ENCODE data around the gene GOSR2.

Gene GOSR2

DNA sequence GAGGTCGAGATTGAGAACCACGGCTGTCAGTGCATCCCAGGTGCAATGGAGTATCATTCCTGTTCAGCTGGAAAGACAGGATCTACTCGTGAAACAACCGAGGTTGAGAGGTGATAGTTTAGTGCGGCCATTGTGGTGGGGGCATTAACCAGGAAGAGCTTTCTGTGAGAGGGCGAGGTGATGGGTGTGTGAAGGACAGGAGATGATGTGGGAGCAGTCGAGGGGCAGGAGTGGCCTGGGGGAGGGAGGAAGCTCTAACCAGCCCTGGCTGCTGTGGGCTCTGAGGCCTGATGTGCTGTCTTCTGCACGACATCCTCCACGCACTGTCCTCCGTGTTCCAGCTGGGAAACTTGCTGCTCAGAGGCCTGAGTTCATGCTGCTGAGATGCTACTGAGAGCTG is 22.0 kb downstream of the GOSR2 start:
- Histone ChIP-seq H3K9me3 (ENCODE audit: insufficient read depth, low read length) (no peaks in the 10 kb centered on the region), H3K27me3 (ENCODE audit: insufficient read depth, insufficient read length) (no peaks in the 10 kb centered on the region), H3K4me3 (ENCODE audit: insufficient read length, low read depth) (no peak overlapping the region), H3K4me1 (ENCODE audit: insufficient read depth, insufficient read length) (peaks cover 24% of the 10 kb centered on the region), H3K9ac (ENCODE audit: insufficient read length, low read depth) (no peak overlapping the region), H3K36me3 (ENCODE audit: insufficient read depth, insufficient read length, low read length) (peaks cover 38% of the 10 kb centered on the region)
- no peak for TF ChIP-seq ZNF274 (IDR thresholded peaks at IDR 0.05; ENCODE audit: low read depth, low read length)
- DNase-seq (ENCODE audit: low read depth, low spot score), result no peak

DNA sequence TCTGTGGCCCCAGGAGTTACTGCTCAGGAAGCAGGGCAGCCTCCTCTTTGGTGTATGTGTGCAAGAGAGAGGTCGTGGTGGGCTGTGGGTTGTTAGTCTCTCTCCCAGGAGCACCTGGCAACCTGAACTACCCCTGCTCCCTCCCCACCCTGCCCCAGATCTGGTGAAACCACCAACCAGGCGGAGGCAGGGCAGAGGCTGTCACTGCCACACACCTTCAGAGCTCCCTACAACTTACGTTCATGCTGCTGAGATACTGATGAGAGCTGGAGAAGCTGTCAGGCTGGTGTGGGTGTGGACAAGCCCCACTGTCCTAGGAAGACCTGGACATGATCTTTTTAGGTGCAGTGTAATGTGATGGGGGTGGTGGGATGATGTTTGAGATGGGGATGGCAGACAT is 24.3 kb downstream of the GOSR2 start:
- H3K36me3 ChIP-seq (ENCODE audit: insufficient read depth, insufficient read length, low read length), result peaks cover 21% of the 10 kb centered on the region
- H3K9ac ChIP-seq (ENCODE audit: insufficient read length, low read depth), result no peak overlapping the region
- TF ChIP-seq ZNF274 (IDR thresholded peaks at IDR 0.05; ENCODE audit: low read depth, low read length) (no peak), SUZ12 (IDR thresholded peaks at IDR 0.05; ENCODE audit: extremely low read depth, insufficient read depth, insufficient read length) (no peak), YY1 (IDR thresholded peaks at IDR 0.05; ENCODE audit: insufficient read depth, insufficient read length) (no peak)
- DNase-seq (ENCODE audit: low read depth, low spot score), result no peak
- no peaks in the 10 kb centered on the region for H3K9me3 ChIP-seq (ENCODE audit: insufficient read depth, low read length)
- peaks cover 27% of the 10 kb centered on the region for H3K4me1 ChIP-seq (ENCODE audit: insufficient read depth, insufficient read length)
- H3K27me3 ChIP-seq (ENCODE audit: insufficient read depth, insufficient read length), result no peaks in the 10 kb centered on the region
- H3K4me3 ChIP-seq (ENCODE audit: insufficient read length, low read depth), result no peak overlapping the region

DNA sequence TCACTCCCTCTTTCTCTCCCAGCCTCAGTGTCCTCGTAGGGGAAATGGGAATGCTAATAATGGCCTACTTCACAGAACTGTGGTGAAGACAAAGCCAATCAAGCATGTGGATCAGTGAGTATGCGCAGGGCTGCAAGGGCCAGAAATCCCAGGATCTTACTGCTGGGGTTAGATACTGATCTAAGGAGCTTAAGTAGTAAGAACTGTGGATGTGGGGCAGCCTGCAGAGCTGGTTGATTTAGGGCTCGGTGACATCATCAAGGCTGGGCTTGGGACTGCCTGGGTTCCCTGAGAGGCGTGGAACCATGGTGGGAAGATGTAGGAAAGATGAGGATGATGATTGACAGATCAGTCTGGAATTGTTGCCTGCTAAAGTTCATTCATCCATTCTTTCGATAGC is 25.6 kb downstream of the GOSR2 start:
- Histone ChIP-seq H3K9ac (ENCODE audit: insufficient read length, low read depth) (no peak overlapping the region), H3K27me3 (ENCODE audit: insufficient read depth, insufficient read length) (no peaks in the 10 kb centered on the region), H3K9me3 (ENCODE audit: insufficient read depth, low read length) (no peaks in the 10 kb centered on the region), H3K36me3 (ENCODE audit: insufficient read depth, insufficient read length, low read length) (peaks cover 26% of the 10 kb centered on the region), H3K4me1 (ENCODE audit: insufficient read depth, insufficient read length) (peaks cover 19% of the 10 kb centered on the region), H3K4me3 (ENCODE audit: insufficient read length, low read depth) (no peak overlapping the region)
- TF ChIP-seq YY1 (IDR thresholded peaks at IDR 0.05; ENCODE audit: insufficient read depth, insufficient read length) (no peak), SUZ12 (IDR thresholded peaks at IDR 0.05; ENCODE audit: extremely low read depth, insufficient read depth, insufficient read length) (no peak), ZNF274 (IDR thresholded peaks at IDR 0.05; ENCODE audit: low read depth, low read length) (no peak)
- DNase-seq (ENCODE audit: low read depth, low spot score), result no peak

DNA sequence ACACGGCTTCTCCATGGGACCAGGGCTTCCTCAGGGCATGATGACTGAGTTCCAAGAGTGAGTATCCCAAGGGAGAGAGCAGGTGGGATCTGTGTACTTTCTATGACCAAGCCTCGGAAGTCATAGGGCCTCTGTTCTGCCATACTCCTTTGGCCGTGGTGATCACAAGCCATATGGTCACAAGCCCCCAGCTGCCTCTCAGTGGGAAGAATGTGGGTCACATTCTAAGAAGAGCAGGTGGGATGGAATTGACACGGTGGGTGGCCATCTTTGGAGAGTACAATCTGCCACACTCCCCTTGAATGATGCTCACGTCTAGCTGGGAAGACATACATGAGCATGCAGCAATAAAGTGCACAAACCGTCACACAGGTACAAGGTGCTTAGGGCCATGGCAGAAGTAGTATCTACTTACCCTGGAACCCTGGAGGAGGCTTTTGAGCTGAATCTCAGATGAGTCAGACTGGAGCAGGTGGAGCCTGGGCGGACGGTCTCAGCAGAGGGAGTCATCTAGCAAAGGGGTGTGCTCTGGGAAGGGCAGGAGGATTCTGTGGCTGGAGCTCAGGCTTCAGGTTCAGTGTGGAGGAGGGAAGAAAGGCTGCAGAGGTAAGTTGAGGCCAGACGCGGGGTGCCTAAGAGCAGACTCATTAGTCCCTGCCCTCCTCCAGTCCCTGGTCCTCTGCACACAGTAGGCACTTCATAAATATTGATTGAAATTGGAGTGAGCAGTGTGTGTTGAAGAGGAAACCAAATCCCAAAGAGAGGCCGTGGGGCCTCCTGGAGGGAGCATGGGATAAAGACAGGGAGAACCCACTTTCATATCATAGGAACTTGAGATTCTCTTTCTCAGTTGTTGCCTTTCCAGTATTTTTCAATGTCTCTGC is 26.6 kb downstream of the GOSR2 start:
- H3K36me3 ChIP-seq (ENCODE audit: insufficient read depth, insufficient read length, low read length), result peaks cover 26% of the 10 kb centered on the region
- TF ChIP-seq YY1 (IDR thresholded peaks at IDR 0.05; ENCODE audit: insufficient read depth, insufficient read length), result no peak
- TF ChIP-seq ZNF274 (IDR thresholded peaks at IDR 0.05; ENCODE audit: low read depth, low read length), result no peak
- no peak for TF ChIP-seq SUZ12 (IDR thresholded peaks at IDR 0.05; ENCODE audit: extremely low read depth, insufficient read depth, insufficient read length)
- H3K4me1 ChIP-seq (ENCODE audit: insufficient read depth, insufficient read length), result peaks cover 10% of the 10 kb centered on the region
- no peaks in the 10 kb centered on the region for H3K9me3 ChIP-seq (ENCODE audit: insufficient read depth, low read length)
- H3K27me3 ChIP-seq (ENCODE audit: insufficient read depth, insufficient read length), result no peaks in the 10 kb centered on the region
- no peak for DNase-seq (ENCODE audit: low read depth, low spot score)
- H3K9ac ChIP-seq (ENCODE audit: insufficient read length, low read depth), result no peak overlapping the region
- no peak overlapping the region for H3K4me3 ChIP-seq (ENCODE audit: insufficient read length, low read depth)

DNA sequence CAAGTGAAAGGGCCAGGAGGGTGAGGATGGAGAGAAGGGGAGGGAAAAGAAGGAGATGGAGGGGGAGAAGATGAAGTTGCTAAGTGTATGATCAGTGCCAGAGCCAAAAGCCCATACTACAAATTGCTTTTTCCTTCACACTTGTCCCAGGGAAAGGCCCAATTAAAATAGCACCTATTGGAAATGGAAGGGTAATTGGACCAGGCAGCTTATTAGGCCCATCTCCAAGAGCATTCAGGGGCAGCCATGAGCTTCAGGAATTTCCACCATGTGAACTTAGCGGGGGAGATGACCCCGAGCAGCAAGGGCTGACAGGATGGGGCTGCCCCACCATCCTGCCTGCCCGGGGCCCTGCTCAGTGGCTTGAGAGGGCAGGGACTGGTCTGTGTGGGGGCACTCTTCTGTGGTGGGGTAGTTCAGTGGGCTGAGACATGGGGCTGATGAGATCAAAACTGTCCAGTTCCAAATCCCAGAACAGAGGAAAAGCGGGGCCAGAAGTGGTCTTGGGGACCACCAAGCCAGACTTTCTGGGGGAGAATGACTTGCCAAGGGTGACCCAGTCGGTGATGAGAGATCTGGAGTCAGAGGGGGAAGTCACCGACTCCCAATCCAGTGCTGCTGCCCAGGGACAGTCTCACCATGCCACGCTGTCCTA is 27.5 kb downstream of the GOSR2 start:
- Histone ChIP-seq H3K4me1 (ENCODE audit: insufficient read depth, insufficient read length) (peaks cover 7% of the 10 kb centered on the region), H3K36me3 (ENCODE audit: insufficient read depth, insufficient read length, low read length) (peaks cover 27% of the 10 kb centered on the region), H3K9ac (ENCODE audit: insufficient read length, low read depth) (no peak overlapping the region), H3K9me3 (ENCODE audit: insufficient read depth, low read length) (no peaks in the 10 kb centered on the region), H3K4me3 (ENCODE audit: insufficient read length, low read depth) (no peak overlapping the region), H3K27me3 (ENCODE audit: insufficient read depth, insufficient read length) (no peaks in the 10 kb centered on the region)
- TF ChIP-seq ZNF274 (IDR thresholded peaks at IDR 0.05; ENCODE audit: low read depth, low read length) (no peak), SUZ12 (IDR thresholded peaks at IDR 0.05; ENCODE audit: extremely low read depth, insufficient read depth, insufficient read length) (no peak)
- DNase-seq (ENCODE audit: low read depth, low spot score), result no peak

DNA sequence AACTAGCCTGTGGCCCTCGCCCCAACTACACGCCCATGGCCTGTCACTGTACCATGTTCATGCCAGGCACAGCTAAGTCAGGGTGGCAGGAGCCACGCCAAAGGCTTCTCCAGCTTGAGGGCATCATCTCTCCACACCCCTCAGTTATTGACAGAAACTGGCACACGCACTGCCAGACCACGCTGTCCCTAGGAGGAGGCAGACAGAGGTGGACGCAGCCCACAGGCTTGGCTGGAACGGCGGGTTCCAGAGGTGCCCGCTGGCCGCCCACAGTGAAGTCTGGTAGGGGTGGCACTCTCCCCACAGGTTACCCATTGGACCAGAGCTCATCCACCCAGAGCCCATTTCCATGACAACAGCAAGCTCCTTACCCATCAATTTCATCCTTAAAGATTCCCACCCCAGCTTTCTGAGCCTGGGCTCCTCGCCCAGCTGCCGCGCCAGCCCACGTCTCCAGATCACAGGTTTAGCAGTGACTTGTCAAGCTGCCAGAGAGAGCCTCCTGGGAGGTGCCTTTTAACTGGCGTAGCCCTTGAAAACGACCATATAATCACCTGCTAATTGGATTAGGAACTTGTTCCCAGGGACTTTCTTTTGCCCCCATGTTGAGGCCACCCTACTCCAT is 28.1 kb downstream of the GOSR2 start:
- no peak for TF ChIP-seq ZNF274 (IDR thresholded peaks at IDR 0.05; ENCODE audit: low read depth, low read length)
- TF ChIP-seq YY1 (IDR thresholded peaks at IDR 0.05; ENCODE audit: insufficient read depth, insufficient read length), result no peak
- TF ChIP-seq SUZ12 (IDR thresholded peaks at IDR 0.05; ENCODE audit: extremely low read depth, insufficient read depth, insufficient read length), result no peak
- H3K9ac ChIP-seq (ENCODE audit: insufficient read length, low read depth), result no peak overlapping the region
- no peaks in the 10 kb centered on the region for H3K9me3 ChIP-seq (ENCODE audit: insufficient read depth, low read length)
- peaks cover 33% of the 10 kb centered on the region for H3K36me3 ChIP-seq (ENCODE audit: insufficient read depth, insufficient read length, low read length)
- H3K4me1 ChIP-seq (ENCODE audit: insufficient read depth, insufficient read length), result peaks cover 4% of the 10 kb centered on the region
- no peaks in the 10 kb centered on the region for H3K27me3 ChIP-seq (ENCODE audit: insufficient read depth, insufficient read length)
- H3K4me3 ChIP-seq (ENCODE audit: insufficient read length, low read depth), result no peak overlapping the region
- no peak for DNase-seq (ENCODE audit: low read depth, low spot score)

DNA sequence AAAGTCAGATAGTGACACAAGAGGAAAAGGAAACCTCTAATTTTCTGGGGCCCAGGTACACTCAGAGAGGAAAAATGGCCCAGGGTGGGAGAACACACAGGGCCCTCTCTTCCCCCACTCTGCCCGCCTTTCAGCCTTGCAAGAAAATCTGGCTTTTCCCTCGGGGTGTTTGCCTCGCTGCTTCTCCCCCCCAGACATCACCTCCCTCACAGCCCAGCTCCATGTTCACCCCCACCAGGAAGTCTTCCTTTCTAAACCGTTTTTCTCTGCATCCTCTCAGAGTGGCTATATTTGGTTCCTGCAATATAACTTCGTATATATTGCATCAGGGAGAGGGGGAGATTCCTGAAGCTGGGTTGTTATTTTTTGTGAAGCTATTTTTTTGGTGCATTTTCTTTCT is 28.7 kb downstream of the GOSR2 start:
- Histone ChIP-seq H3K9me3 (ENCODE audit: insufficient read depth, low read length) (no peaks in the 10 kb centered on the region), H3K9ac (ENCODE audit: insufficient read length, low read depth) (no peak overlapping the region), H3K4me1 (ENCODE audit: insufficient read depth, insufficient read length) (peaks cover 4% of the 10 kb centered on the region), H3K27me3 (ENCODE audit: insufficient read depth, insufficient read length) (no peaks in the 10 kb centered on the region), H3K36me3 (ENCODE audit: insufficient read depth, insufficient read length, low read length) (peaks cover 33% of the 10 kb centered on the region), H3K4me3 (ENCODE audit: insufficient read length, low read depth) (no peak overlapping the region)
- TF ChIP-seq SUZ12 (IDR thresholded peaks at IDR 0.05; ENCODE audit: extremely low read depth, insufficient read depth, insufficient read length) (no peak), ZNF274 (IDR thresholded peaks at IDR 0.05; ENCODE audit: low read depth, low read length) (no peak), YY1 (IDR thresholded peaks at IDR 0.05; ENCODE audit: insufficient read depth, insufficient read length) (no peak)
- DNase-seq (ENCODE audit: low read depth, low spot score), result no peak
